GM19240 (cell line): ENCODE data around the gene GORAB.

Experiments used
- DNase-seq: peaks from one replicate; pipeline ENCODE4 v3.0.0; 2011; ENCODE audit warnings: low spot score; ENCODE audit not compliant: insufficient read length

GORAB gene, protein sequence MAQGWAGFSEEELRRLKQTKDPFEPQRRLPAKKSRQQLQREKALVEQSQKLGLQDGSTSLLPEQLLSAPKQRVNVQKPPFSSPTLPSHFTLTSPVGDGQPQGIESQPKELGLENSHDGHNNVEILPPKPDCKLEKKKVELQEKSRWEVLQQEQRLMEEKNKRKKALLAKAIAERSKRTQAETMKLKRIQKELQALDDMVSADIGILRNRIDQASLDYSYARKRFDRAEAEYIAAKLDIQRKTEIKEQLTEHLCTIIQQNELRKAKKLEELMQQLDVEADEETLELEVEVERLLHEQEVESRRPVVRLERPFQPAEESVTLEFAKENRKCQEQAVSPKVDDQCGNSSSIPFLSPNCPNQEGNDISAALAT

GRCh38 chr1:170531758-170532657 is at the start of gene GORAB:
TSS of gene GORAB (plus strand) at chr1:170532166. CDS start at chr1:170532224, 58 bp downstream.
- peak; percentile 68 for DNase-seq

GRCh38 chr1:170483051-170483450 is 48.9 kb upstream of the GORAB start:
- DNase-seq = no peak

GRCh38 chr1:170487503-170487902 is 44.5 kb upstream of the GORAB start:
- no peak for DNase-seq

DNA sequence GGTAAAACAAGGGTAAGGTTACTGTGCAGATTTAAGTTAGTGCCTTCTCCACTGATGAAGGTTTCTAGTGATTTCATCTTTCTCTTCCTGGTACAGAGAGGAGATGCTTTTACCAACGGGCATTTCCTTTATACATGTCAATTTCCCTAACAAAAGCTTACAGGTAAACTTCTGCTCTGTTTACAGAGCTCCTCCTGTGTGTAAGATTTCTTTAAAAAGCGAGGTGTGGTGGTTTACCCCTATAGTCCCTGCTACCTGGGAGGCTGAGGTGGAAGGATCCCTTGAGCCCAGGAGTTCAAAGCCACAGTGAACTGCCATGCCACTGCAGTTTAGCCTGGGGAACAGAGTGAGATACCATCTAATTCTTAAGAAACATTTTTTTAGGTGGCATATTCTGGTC is 40.7 kb upstream of the GORAB start:
- no peak for DNase-seq

DNA sequence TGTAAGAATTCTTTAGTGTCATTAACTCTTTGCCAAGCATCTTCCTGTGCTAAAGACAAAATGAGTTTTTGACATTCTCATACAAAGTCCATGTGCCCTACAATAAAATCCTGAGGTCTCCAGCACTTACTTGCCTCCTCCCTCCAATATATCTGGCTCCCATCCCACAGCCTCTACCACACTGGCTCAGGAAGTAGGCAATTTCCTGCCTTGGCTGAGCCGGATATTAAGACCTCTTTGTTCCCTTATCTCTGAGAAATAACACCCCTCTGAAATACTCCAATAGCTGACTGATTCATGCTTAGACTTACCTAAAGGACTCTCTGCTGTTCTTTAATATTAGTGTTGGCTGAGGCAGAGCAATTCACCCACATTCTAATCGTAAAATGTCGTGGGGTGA is 37.6 kb upstream of the GORAB start:
- no peak for DNase-seq

DNA sequence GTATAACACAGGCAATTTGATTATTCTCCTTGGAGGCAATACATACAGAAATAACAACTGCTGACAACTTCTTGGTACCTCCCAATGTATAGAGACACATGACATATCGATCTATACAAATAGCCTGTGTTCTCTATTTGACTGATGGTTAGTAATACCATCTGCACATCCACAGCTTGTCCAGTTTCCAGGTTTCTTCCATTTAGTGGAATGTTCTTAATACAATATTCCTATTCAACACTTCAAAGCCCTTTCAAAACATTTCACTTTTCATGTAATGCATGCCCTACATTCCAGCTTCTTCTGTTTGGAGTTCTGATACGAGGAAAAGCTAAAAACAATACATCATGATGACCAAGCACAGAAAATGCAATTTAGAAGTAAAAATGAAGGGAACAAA is 37.0 kb upstream of the GORAB start:
- no peak for DNase-seq

- no peak for DNase-seq
Observed at GRCh38 chr1:170498876-170499275, 33.1 kb upstream of the GORAB start.

GRCh38 chr1:170503665-170504064 is 28.3 kb upstream of the GORAB start:
- no peak for DNase-seq

DNA sequence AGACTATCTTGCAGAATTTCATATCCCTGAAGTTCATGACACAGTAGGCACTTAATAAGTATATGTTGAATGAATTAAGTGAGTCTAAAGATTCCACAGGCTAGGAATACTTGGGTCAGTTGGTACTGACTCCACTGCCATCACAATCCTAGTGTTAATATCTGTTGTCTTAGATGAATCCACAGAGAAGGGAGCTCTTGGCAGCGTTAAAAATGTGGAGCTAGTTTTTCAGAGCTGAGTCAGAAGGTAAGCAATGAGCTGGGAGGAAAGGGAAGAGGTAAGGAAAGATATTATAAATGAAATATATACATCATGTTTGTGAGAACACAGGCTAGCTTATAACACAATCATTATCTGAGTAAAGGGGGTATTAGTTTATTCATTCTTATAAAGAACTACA is 21.8 kb upstream of the GORAB start:
- DNase-seq = no peak

- DNase-seq = no peak
Observed at GRCh38 chr1:170511038-170511437, 20.9 kb upstream of the GORAB start.

DNA sequence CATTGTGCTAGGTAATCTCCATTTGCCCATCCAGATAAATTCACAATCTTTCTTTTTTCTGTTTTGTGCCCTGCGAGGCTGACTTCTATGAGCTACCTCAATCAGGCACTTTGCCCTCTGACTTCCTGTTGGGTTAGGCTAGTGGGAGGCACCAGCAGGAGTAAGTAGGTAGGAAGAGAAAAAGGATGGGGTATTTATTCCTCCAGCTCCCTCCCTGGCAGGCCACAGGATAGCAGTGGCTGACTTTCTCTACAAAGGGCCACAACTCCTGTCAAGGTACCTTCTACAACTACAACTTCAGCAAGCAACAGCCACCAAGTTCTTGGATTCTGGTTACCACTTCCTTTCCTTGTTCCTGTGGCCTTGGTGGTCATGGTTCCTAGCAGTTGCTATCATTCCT is 18.8 kb upstream of the GORAB start:
- DNase-seq = no peak

DNA sequence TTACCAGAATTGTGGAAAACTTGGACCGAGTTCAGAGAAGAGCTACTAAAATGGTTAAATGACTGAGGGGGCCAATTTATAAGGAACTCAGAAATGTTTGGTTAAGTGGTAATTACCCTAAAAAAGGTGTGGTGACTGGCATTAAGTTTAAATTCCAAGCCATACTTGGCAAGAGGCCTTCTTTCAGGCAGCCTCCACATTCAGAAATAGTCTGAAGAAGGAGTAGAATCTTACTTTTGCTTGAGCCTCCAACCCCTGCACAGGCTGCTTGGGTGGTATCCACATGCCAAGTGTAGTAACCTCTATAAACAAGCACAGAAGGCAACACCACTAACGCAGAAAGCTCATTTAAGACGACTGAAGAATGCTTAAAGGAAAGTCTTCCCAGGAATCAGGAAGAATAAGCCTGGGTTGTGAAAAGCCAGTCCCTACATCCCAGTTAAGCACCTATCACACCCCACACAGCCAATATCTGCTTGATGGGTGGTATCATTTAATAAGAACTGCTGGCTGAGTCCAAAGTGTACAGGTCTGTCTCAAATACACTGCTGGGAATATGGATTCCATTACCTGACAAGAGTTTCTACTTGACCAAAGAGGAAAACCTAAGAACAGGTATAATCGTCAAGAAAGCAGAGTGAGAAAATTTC is 13.7 kb upstream of the GORAB start:
- no peak for DNase-seq

DNA sequence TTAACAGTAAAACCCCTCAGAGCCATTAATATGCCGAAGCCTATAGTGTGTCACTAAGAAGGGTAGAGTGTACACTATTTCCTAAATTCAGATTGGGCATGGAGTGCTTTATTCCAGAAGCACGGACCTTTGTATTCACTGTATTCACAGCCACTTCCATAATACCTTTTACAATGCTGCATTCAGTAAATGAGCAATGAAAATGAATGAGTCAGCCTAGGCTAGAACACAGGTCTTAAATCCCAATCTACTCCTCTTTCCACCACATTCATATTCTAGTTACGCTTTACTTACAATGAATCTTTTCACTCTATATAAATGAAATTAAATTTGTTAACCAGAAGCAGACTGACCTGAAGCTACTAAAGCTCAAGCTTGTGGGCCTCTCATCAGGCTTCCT is 13.0 kb upstream of the GORAB start:
- no peak for DNase-seq

DNA sequence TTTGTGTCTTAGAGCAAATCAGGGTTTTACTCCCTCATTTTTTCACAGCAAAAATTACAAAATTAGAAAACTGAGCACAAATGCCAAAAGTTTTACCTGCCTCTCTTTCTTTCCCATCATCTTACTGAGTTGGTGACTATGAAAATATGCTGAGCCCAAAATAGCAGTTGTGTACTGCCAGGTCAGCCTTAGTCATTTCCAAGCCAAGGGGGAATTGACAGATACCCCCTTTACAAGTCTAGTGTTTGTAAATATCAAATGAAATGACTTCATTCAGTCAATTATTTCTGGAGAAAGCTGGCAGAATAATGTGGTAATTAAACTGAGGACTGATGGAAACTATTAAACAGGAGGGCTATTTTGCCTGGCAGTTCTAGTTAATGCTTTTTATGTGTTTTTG is 11.4 kb upstream of the GORAB start:
- no peak for DNase-seq

DNA sequence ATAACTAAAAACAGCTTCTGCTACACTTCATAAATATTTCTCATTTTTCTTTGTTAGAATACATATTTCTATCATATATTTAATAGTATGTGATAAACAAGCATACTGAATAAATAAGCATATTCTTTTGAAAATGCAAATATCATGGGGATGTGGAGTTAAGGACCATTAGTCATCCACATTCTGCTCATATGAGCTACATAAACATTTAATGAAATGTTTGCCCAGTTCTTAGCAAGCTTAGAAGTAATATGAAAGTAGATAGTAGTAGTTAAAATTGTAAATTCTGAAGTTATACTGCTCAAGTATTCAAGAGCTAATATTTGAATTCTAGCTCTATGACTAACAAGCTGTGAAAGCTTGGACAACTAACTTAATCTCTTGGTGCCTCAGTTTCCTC is 10.1 kb upstream of the GORAB start:
- DNase-seq = no peak

- DNase-seq = no peak
Observed at GRCh38 chr1:170530972-170531757, 801 bp upstream of the GORAB start.

GRCh38 chr1:170533298-170533697 is 1.3 kb downstream of the GORAB start:
- DNase-seq = no peak

DNA sequence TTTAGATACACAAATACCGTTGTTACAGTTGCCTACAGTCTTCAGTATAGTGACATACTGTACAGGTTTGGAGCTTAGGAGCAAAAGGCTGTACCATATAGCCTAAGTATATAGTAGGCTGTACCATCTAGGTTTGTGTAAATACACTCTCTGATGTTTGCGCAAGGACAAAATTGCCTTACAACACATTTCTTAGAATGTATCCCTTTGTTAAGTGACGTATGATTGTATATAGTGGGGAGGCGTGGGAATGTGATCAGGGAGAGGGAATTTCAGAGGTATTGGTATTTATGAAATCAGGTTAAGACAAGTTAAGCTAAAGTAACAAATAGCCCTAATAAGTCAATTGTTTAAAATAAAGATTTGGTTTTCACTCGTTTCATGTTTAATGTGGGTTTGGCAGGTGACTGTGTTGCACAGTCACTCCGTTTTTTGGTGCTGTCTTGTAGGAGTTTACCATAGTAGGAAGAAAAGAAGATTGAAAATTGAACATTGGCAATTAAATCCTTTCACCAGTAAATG is 2.7 kb downstream of the GORAB start:
- no peak for DNase-seq

GRCh38 chr1:170535418-170535817 is 3.5 kb downstream of the GORAB start:
- no peak for DNase-seq

DNA sequence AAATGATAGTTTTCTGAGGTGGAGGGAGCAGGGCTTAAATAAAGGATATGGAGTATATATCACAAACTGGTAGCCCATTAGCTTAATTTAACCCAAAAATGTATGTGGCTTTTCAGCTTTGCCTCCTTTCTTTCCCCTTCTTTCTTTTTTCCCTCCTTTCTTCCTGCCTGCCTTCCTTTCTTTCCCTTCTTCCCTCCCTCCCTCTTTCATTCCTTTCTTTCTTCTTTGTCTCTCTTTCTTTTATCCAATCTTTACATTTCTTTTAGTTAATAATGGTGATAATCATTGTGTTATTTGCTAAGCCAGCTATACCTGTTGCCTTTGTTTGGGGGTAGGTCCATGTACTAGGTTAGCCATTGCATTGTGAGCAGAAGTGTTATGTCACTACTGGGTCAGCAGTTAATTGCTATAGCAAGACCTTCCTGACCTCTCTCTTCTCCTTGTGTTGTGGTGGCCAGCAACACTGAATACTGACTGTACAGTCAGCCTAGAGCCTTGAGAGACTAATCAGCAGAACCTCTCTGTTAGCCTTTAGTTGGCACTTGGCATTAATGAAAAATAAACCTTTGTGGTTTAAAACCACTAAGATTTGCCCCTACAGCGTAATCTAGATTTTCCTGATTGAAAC is 5.1 kb downstream of the GORAB start:
- DNase-seq = no peak
